ENCODE data around the gene AKAP6.

AKAP6 gene

GRCh38 chr14:32761381-32761968, 432.4 kb downstream of the AKAP6 start:
- H3K4me3 ChIP-seq (ENCODE audit: low read depth, low read length), result no peak overlapping the region
- TF ChIP-seq, protein P1, sequence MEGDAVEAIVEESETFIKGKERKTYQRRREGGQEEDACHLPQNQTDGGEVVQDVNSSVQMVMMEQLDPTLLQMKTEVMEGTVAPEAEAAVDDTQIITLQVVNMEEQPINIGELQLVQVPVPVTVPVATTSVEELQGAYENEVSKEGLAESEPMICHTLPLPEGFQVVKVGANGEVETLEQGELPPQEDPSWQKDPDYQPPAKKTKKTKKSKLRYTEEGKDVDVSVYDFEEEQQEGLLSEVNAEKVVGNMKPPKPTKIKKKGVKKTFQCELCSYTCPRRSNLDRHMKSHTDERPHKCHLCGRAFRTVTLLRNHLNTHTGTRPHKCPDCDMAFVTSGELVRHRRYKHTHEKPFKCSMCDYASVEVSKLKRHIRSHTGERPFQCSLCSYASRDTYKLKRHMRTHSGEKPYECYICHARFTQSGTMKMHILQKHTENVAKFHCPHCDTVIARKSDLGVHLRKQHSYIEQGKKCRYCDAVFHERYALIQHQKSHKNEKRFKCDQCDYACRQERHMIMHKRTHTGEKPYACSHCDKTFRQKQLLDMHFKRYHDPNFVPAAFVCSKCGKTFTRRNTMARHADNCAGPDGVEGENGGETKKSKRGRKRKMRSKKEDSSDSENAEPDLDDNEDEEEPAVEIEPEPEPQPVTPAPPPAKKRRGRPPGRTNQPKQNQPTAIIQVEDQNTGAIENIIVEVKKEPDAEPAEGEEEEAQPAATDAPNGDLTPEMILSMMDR (IDR thresholded peaks at IDR 0.05; ENCODE audit: low read depth, low read length), result no peak

- TF ChIP-seq, protein P1 (IDR thresholded peaks at IDR 0.05; ENCODE audit: low read depth, low read length), result no peak
- H3K4me3 ChIP-seq (ENCODE audit: low read depth, low read length), result no peak overlapping the region
Measured at GRCh38 chr14:32762886-32763285, 433.8 kb downstream of the AKAP6 start.

- H3K4me3 ChIP-seq (ENCODE audit: low read depth, low read length), result no peak overlapping the region
Measured at GRCh38 chr14:32763673-32764072, 434.6 kb downstream of the AKAP6 start.

GRCh38 chr14:32764131-32764530, 435.0 kb downstream of the AKAP6 start:
- TF ChIP-seq, protein P1 (IDR thresholded peaks at IDR 0.05; ENCODE audit: low read depth, low read length), result no peak

More at GRCh38 chr14:32763673-32764072, 434.6 kb downstream of the AKAP6 start:
- TF ChIP-seq, protein P1 (IDR thresholded peaks at IDR 0.05; ENCODE audit: low read depth, low read length), result no peak

DNA sequence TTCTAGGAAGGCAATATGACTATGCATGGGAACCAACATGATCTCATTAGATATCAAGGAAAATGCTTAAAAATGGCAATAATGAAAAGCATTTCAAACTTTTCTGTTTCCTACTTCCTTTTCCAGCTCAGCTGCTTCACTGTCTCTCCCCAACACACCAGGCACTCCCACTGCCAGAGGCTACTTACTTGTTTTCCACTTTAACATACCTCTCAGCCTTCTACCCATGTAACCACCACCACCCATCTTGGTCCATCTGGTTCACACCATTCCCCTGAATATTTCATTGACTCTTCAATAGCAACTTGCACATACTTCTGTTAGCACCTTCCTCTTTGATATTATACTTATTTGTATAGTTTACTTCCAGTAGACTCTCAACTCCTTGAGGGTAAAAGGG, 441.3 kb downstream of the AKAP6 start:
- no peak overlapping the region for H3K4me3 ChIP-seq (ENCODE audit: low read depth, low read length)
- TF ChIP-seq, protein P1 (IDR thresholded peaks at IDR 0.05; ENCODE audit: low read depth, low read length), result no peak

More at GRCh38 chr14:32764131-32764530, 435.0 kb downstream of the AKAP6 start:
- H3K4me3 ChIP-seq (ENCODE audit: low read depth, low read length), result no peak overlapping the region

GRCh38 chr14:32774214-32774613, 445.1 kb downstream of the AKAP6 start:
- no peak overlapping the region for H3K4me3 ChIP-seq (ENCODE audit: low read depth, low read length)
- TF ChIP-seq, protein P1 (IDR thresholded peaks at IDR 0.05; ENCODE audit: low read depth, low read length), result no peak

GRCh38 chr14:32779840-32780239, 450.7 kb downstream of the AKAP6 start:
- TF ChIP-seq, protein P1 (IDR thresholded peaks at IDR 0.05; ENCODE audit: low read depth, low read length), result no peak
- H3K4me3 ChIP-seq (ENCODE audit: low read depth, low read length), result no peak overlapping the region
